GM23248 (cell line): ENCODE measurements around the gene IL17RE. TPM values are rescaled to one million over a fixed set of nuclear protein-coding genes. Genes with fewer than 3 reads are reported as not detected.

Experiments used
- DNase-seq: peaks from one replicate; pipeline ENCODE4 v3.0.0-alpha.2; 2015
- H2AFZ ChIP-seq: fragments of 200-600 bp; sonication (generic); 2 replicates; pipeline ENCODE4 v1.6.1; 2016; ENCODE audit warnings: antibody characterized with exemption
- H3F3A ChIP-seq: fragments of 200-600 bp; sonication (generic); 2 replicates; pipeline ENCODE4 v1.6.1; 2016; ENCODE audit warnings: mild to moderate bottlenecking, antibody characterized with exemption, mixed run types; ENCODE audit not compliant: insufficient read depth
- H3K27ac ChIP-seq: fragments of 200-600 bp; sonication (generic); 2 replicates; pipeline ENCODE4 v1.5.1; 2016; ENCODE audit warnings: mild to moderate bottlenecking
- H3K27me3 ChIP-seq: fragments of 200-600 bp; sonication (generic); replicated peaks from 2 replicates; pipeline ENCODE4 v1.6.1; 2016; ENCODE audit warnings: mild to moderate bottlenecking; ENCODE audit not compliant: insufficient read depth
- H3K36me3 ChIP-seq: fragments of 200-600 bp; sonication (generic); 2 replicates; pipeline ENCODE4 v1.6.1; 2016; ENCODE audit warnings: low read depth, mild to moderate bottlenecking
- H3K4me1 ChIP-seq: fragments of 200-600 bp; sonication (generic); 2 replicates; pipeline ENCODE4 v1.6.1; 2016; ENCODE audit warnings: mild to moderate bottlenecking; ENCODE audit not compliant: insufficient read depth
- H3K4me2 ChIP-seq: fragments of 200-600 bp; sonication (generic); one replicate; pipeline ENCODE4 v1.6.1; 2016; ENCODE audit warnings: mild to moderate bottlenecking; ENCODE audit not compliant: unreplicated experiment
- H3K4me3 ChIP-seq: fragments of 200-600 bp; sonication (generic); 2 replicates; pipeline ENCODE4 v1.5.1; 2016; ENCODE audit warnings: mild to moderate bottlenecking
- H3K79me2 ChIP-seq: fragments of 200-600 bp; sonication (generic); 2 replicates; pipeline ENCODE4 v1.6.1; 2016; ENCODE audit warnings: mild to moderate bottlenecking; ENCODE audit not compliant: insufficient read depth
- H3K9ac ChIP-seq: fragments of 200-600 bp; sonication (generic); 2 replicates; pipeline ENCODE4 v1.6.1; 2016; ENCODE audit warnings: mild to moderate bottlenecking
- H3K9me2 ChIP-seq: fragments of 200-600 bp; sonication (generic); 2 replicates; pipeline ENCODE4 v1.6.1; 2016; ENCODE audit warnings: mixed run types, mild to moderate bottlenecking, moderate library complexity; ENCODE audit not compliant: insufficient read depth
- H3K9me3 ChIP-seq: fragments of 200-600 bp; sonication (generic); one replicate; pipeline ENCODE4 v1.6.1; 2017; ENCODE audit warnings: low read depth
- H4K20me1 ChIP-seq: fragments of 200-600 bp; sonication (generic); 2 replicates; pipeline ENCODE4 v1.6.0; 2016; ENCODE audit not compliant: insufficient read depth
- EZH2 ChIP-seq: fragments of 200-600 bp; sonication (generic); IDR thresholded peaks from 2 replicates; pipeline ENCODE4 v1.6.1; 2018; ENCODE audit warnings: antibody characterized with exemption, mild to moderate bottlenecking; ENCODE audit not compliant: insufficient read depth, poor library complexity, severe bottlenecking
- EZH2phosphoT487 ChIP-seq: fragments of 200-600 bp; sonication (generic); IDR thresholded peaks from 2 replicates; pipeline ENCODE4 v1.6.1; 2018; ENCODE audit warnings: antibody characterized with exemption, moderate library complexity, mild to moderate bottlenecking, low read depth; ENCODE audit not compliant: insufficient read depth
- WGBS, 2 experiments: methylation state at CpG; one replicate each; pipeline ENCODE4 v1.1.6; 2015 to 2017; ENCODE audit warnings: low lambda C conversion rate in 2 of 2, low coverage in 1 of 2; ENCODE audit errors: missing lambda C conversion rate in 2 of 2; 5-methylcytosine and 5-hydroxymethylcytosine counted together
- in situ Hi-C: fragments of 300-500 bp; cut with MboI; formaldehyde crosslinking; loops from 2 replicates; pipeline ENCODE4 v1.15.0; 2020
- polyA plus RNA-seq: library from polyadenylated mRNA; unstranded; fragments of >200 nt; fragmentation: Nextera tagmentation; extraction: Ambion mirVana; gene quantifications from 2 replicates; pipeline ENCODE4 v1.2.1, GENCODE V29; 2016
- total RNA-seq: library from RNA; depleted of rRNA; stranded (reverse); fragments of >200 nt; shearing (Covaris generic); gene quantifications from 2 replicates; pipeline ENCODE4 v1.2.3, GENCODE V29; 2014

IL17RE gene
- total and polyA plus RNA-seq, 2 experiments from 2014 or later = 0.24 to 5.5 TPM

DNA sequence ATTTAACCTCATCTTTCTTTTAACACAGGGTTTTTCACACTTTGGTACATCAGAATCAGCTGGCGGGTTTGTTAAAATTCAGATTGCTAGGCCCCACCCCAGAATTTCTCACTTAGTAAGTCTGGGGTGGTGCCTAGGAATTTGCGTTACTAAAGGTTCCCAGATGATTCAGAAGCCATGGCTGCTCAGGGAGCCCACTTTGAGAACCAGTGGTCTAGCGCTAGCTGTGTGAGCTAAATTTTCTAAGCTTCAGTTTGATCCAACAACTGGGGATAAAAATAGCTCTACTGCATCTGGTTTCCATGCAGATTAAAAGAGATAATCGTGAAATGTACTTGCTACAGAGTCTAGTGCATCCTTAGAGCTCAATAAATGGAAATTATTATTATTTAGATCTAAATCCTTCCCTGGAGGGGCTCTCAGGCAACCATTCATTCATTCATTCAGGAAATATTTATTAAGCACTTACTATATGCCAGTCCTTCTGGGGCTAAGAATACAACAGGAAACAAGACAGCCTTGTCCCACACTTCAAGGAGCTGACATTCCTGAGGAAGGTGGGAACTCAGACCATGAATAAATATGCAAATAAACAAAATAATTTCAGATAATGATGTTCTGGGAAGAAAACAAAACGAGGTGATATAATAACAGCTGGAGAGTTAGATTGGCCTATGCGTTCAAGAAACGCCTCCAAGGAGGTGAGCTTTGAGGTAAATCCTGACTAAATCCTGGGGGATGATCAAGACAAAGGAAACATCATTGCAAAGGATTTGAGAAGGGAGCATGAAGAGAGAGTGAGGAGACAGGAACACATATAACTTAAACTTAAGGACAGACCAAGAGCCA lies 18.7 kb upstream of the IL17RE start:
- H3K9me3 ChIP-seq = no peaks in the 10 kb centered on the region
- no peaks in the 10 kb centered on the region for H3K27me3 ChIP-seq
- peak; percentile 82 for DNase-seq
- H3K36me3 ChIP-seq = no peaks in the 10 kb centered on the region
- peak overlapping the region; percentile 43 for H2AFZ ChIP-seq
- peaks cover 15% of the 10 kb centered on the region for H3F3A ChIP-seq
- peak overlapping the region; percentile 77 for H3K27ac ChIP-seq
- WGBS, 2 experiments = 46 to 48% methylated on average over 7 of the region's 7 CpGs
- TF ChIP-seq EZH2phosphoT487 = no peak
- no peak for TF ChIP-seq EZH2
- H4K20me1 ChIP-seq = no peaks in the 10 kb centered on the region
- peak overlapping the region; percentile 74 for H3K4me2 ChIP-seq
- H3K9ac ChIP-seq = peak overlapping the region; percentile 40
- H3K9me2 ChIP-seq = no peaks in the 10 kb centered on the region
- no peaks in the 10 kb centered on the region for H3K79me2 ChIP-seq
- peak overlapping the region; percentile 22; the same call in 1 of the 2 replicates for H3K4me3 ChIP-seq
- in situ Hi-C loops = no loop called here
- H3K4me1 ChIP-seq = peaks cover 15% of the 10 kb centered on the region

DNA sequence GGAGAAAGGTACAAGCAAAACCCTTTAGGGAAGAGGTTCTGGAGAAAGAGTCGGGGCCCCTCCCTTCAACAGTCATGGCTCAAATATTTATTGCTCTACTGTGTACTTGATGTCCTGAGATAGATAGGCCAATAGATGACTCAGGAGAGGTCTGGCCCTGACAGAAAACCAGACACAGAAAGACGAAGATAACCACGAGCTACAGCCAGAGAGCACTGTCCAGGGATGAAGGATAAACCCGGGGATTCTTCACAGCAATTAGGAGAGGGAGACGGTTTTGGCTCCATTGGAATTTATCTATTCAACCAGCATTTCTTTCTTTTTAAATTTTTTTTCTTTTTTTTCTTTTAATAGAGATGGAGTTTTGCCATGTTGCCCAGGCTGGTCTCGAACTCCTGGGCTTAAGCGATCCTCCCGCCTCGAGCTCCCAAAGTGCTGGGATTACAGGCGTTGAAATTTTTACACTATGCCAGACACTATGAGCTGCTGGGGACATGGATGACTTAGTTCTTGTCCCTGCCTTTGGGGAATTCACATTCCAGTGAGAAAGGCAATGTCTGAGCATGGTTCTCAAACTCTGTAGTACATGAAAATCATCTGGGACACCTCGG lies 18.0 kb upstream of the IL17RE start:
- Histone ChIP-seq H3K79me2 (no peaks in the 10 kb centered on the region), H3F3A (peaks cover 15% of the 10 kb centered on the region), H3K4me3 (peak overlapping the region; percentile 22; the same call in 1 of the 2 replicates), H3K27ac (peak overlapping the region; percentile 77), H3K9me2 (no peaks in the 10 kb centered on the region), H3K4me2 (peak overlapping the region; percentile 74), H3K9ac (peak overlapping the region; percentile 40), H3K9me3 (no peaks in the 10 kb centered on the region), H2AFZ (peak overlapping the region; percentile 43), H4K20me1 (no peaks in the 10 kb centered on the region), H3K27me3 (no peaks in the 10 kb centered on the region), H3K4me1 (peaks cover 15% of the 10 kb centered on the region), H3K36me3 (no peaks in the 10 kb centered on the region)
- in situ Hi-C loops = no loop called here
- DNase-seq = peak; percentile 89
- no peak for TF ChIP-seq EZH2phosphoT487
- TF ChIP-seq EZH2 = no peak
- WGBS, 2 experiments = 15 to 16% methylated on average over 11 of the region's 11 CpGs

DNA sequence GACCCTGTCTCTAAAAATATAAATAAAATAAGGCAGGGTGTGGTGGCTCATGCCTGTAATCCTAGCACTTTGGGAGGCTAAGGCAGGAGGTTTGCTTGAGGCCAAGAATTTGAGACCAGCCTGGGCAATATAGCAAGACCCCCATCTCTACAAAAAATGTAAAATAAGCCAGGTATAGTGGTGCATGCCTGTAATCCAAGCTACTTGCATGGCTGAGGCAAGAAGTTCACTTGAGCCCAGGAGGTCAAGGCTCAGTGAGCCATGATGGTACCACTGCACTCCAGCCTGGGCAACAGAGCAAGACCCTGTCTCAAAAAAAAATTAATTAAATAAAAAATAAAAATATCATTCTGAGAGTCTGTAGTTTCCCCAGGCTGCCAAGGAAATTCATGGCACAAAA lies 16.3 kb upstream of the IL17RE start:
- Histone ChIP-seq H3K9me3 (no peaks in the 10 kb centered on the region), H3K9me2 (no peaks in the 10 kb centered on the region), H3K4me1 (peaks cover 15% of the 10 kb centered on the region), H3K36me3 (no peaks in the 10 kb centered on the region), H3K4me3 (no peak overlapping the region), H3K27ac (no peak overlapping the region), H3K79me2 (peaks cover 9% of the 10 kb centered on the region), H2AFZ (no peak overlapping the region), H3K9ac (no peak overlapping the region), H3K4me2 (no peak overlapping the region), H3K27me3 (no peaks in the 10 kb centered on the region), H4K20me1 (no peaks in the 10 kb centered on the region), H3F3A (peaks cover 20% of the 10 kb centered on the region)
- in situ Hi-C loops = no loop called here
- no peak for TF ChIP-seq EZH2phosphoT487
- DNase-seq = no peak

DNA sequence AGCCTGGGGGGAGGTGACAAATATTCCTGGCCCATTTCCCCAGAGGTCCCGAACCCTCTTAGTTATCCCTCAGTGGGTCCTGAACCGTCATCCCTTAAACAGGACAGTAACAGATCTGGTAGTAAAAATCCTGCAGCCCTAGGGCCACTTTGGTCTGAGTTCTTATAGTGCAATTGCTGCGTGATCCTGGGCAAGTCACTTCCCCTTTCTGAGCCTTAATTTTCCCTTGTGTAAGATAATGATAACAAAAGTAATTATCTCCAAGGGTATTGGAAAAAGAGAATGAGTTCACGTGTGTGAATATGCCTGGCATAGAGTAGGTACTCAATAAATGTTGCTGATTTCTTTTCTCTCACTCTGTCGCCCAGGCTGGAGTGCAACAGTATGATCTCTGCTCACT lies 15.2 kb upstream of the IL17RE start:
- DNase-seq = no peak
- no peak overlapping the region for H3K9ac ChIP-seq
- no peak overlapping the region for H3K4me3 ChIP-seq
- H3K27ac ChIP-seq = no peak overlapping the region
- H3K27me3 ChIP-seq = no peaks in the 10 kb centered on the region
- H3K36me3 ChIP-seq = no peaks in the 10 kb centered on the region
- H3F3A ChIP-seq = peaks cover 21% of the 10 kb centered on the region
- peaks cover 15% of the 10 kb centered on the region for H3K4me1 ChIP-seq
- TF ChIP-seq EZH2phosphoT487 = no peak
- no peak for TF ChIP-seq EZH2
- no peaks in the 10 kb centered on the region for H3K9me2 ChIP-seq
- no peak overlapping the region; the same call in 1 of the 2 replicates for H2AFZ ChIP-seq
- peaks cover 19% of the 10 kb centered on the region for H3K79me2 ChIP-seq
- no peaks in the 10 kb centered on the region for H4K20me1 ChIP-seq
- WGBS, 2 experiments = 88 to 91% methylated on average over 5 of the region's 5 CpGs
- H3K4me2 ChIP-seq = no peak overlapping the region
- in situ Hi-C loops = no loop called here
- no peaks in the 10 kb centered on the region for H3K9me3 ChIP-seq
